Activated CD4-positive, alpha-beta memory T cell treated with anti-CD3 and anti-CD28 coated beads for 36 hours (primary cell): ENCODE results near the gene PRRG2. TPM values are rescaled to one million over a fixed set of nuclear protein-coding genes. Genes with fewer than 3 reads are reported as not detected.

Experiments used
- CTCF ChIA-PET: fragments of 350-600 bp; sonication (Branson Sonifier 250); formaldehyde crosslinking; loops from one replicate; lab custom pipeline; 2021; ENCODE audit warnings: antibody characterized with exemption, inconsistent platforms; lab: Charles Lee
- POLR2A ChIA-PET: fragments of 350-600 bp; sonication (Branson Sonifier 250); formaldehyde crosslinking; loops from one replicate; lab custom pipeline; 2021; ENCODE audit warnings: antibody characterized with exemption; lab: Charles Lee
- DNase-seq: peaks from one replicate; pipeline ENCODE4 v3.0.0-alpha.2; 2020
- H3K27ac Mint-ChIP-seq: one replicate; pipeline ENCODE4 v1.8.0; 2021; ENCODE audit warnings: mixed read lengths
- H3K27me3 Mint-ChIP-seq: one replicate; pipeline ENCODE4 v1.8.0; 2021; ENCODE audit warnings: mixed read lengths
- H3K36me3 Mint-ChIP-seq: one replicate; pipeline ENCODE4 v1.8.0; 2021; ENCODE audit warnings: mixed read lengths
- H3K4me1 Mint-ChIP-seq: one replicate; pipeline ENCODE4 v1.8.0; 2021; ENCODE audit warnings: low read depth, mixed read lengths
- H3K4me3 Mint-ChIP-seq: one replicate; pipeline ENCODE4 v1.8.0; 2021; ENCODE audit warnings: mild to moderate bottlenecking, mixed read lengths
- H3K9me3 Mint-ChIP-seq: one replicate; pipeline ENCODE4 v1.8.0; 2021; ENCODE audit warnings: mixed read lengths
- intact Hi-C: fragments of 100-400 bp; cut with micrococcal nuclease; formaldehyde crosslinking; loops from one replicate; pipeline ENCODE4 v1.15.1; 2023
- total RNA-seq, 2 experiments: library from RNA; stranded (reverse); gene quantifications; one replicate each; pipeline ENCODE4 v1.2.3, GENCODE V29; 2021

The PRRG2 gene
- total RNA-seq, 2 experiments from 2014 or later: 0.85 to 1.5 TPM

- no peaks in the 10 kb centered on the region for H3K9me3 Mint-ChIP-seq
- H3K27me3 Mint-ChIP-seq: no peaks in the 10 kb centered on the region
- no peak overlapping the region for H3K27ac Mint-ChIP-seq
- no peak overlapping the region for H3K4me3 Mint-ChIP-seq
- ChIA-PET POLR2A (no interaction called here), CTCF (interaction anchor here (0.6 kb wide), 1 partner anchor 13 kb away, joined by 3 read pairs; no protein-coding TSS in a partner anchor)
- intact Hi-C loops: no loop called here
- peaks cover 1% of the 10 kb centered on the region for H3K36me3 Mint-ChIP-seq
- no peak for DNase-seq
- H3K4me1 Mint-ChIP-seq: peaks cover 23% of the 10 kb centered on the region
These were observed 54.6 kb downstream of the PRRG2 start for GRCh38 chr19:49635530-49636232.

- Mint-ChIP-seq H3K9me3 (no peaks in the 10 kb centered on the region), H3K4me3 (no peak overlapping the region), H3K27ac (no peak overlapping the region), H3K4me1 (peaks cover 25% of the 10 kb centered on the region), H3K36me3 (peaks cover 5% of the 10 kb centered on the region), H3K27me3 (no peaks in the 10 kb centered on the region)
- intact Hi-C loops: no loop called here
- DNase-seq: no peak
- ChIA-PET POLR2A (no interaction called here), CTCF (no interaction called here)
These were observed 55.3 kb downstream of the PRRG2 start for GRCh38 chr19:49636233-49636932.

GRCh38 chr19:49637821-49638738, 57.0 kb downstream of the PRRG2 start:
- Mint-ChIP-seq H3K36me3 (peaks cover 5% of the 10 kb centered on the region), H3K4me3 (peak overlapping the region; percentile 28), H3K27me3 (no peaks in the 10 kb centered on the region), H3K27ac (no peak overlapping the region), H3K4me1 (peaks cover 35% of the 10 kb centered on the region), H3K9me3 (no peaks in the 10 kb centered on the region)
- intact Hi-C loops: no loop called here
- POLR2A ChIA-PET: no interaction called here
- peak; percentile 25 for DNase-seq
- CTCF ChIA-PET: interaction anchor here (0.5 to 1.2 kb wide), 2 partner anchors 34 to 37 kb away, joined by 3 read pairs; no protein-coding TSS in a partner anchor

- H3K4me3 Mint-ChIP-seq: peak overlapping the region; percentile 99
- H3K36me3 Mint-ChIP-seq: peaks cover 8% of the 10 kb centered on the region
- ChIA-PET CTCF (interaction anchor here (0.7 to 1.6 kb wide), 7 partner anchors 25 to 49 kb away, joined by 4 to 7 read pairs (median 6); partner anchors contain the start of genes PRMT1 and PRR12), POLR2A (interaction anchor here (0.5 to 3.4 kb wide), 8 partner anchors 25 to 173 kb away, joined by 3 to 48 read pairs (median 9); partner anchors contain the start of genes AP2A1, BCL2L12, FUZ and IRF3)
- intact Hi-C loops: loop anchor here (1.0 to 2.0 kb wide), 8 partner anchors 25 to 227 kb away; partner anchors contain the start of genes AP2A1, NOSIP, PNKP and PTOV1
- no peaks in the 10 kb centered on the region for H3K9me3 Mint-ChIP-seq
- peak overlapping the region; percentile 13 for H3K27ac Mint-ChIP-seq
- no peaks in the 10 kb centered on the region for H3K27me3 Mint-ChIP-seq
- DNase-seq: no peak
- peaks cover 49% of the 10 kb centered on the region for H3K4me1 Mint-ChIP-seq
These were observed 58.4 kb downstream of the PRRG2 start for GRCh38 chr19:49639401-49640112.

- peak; percentile 100 for DNase-seq
- POLR2A ChIA-PET: interaction anchor here (0.5 to 3.4 kb wide), 12 partner anchors 25 to 257 kb away, joined by 3 to 48 read pairs (median 6); partner anchors contain the start of genes AP2A1, BCL2L12, FUZ and IL4I1
- peaks cover 50% of the 10 kb centered on the region for H3K4me1 Mint-ChIP-seq
- H3K27ac Mint-ChIP-seq: peak within 1 kb of the TSS; percentile 100
- peak within 1 kb of the TSS; percentile 99 for H3K4me3 Mint-ChIP-seq
- intact Hi-C loops: loop anchor here (1.0 to 2.0 kb wide), 8 partner anchors 24 to 226 kb away; partner anchors contain the start of genes AP2A1, NOSIP, PNKP and PTOV1
- no peaks in the 10 kb centered on the region for H3K27me3 Mint-ChIP-seq
- no peaks in the 10 kb centered on the region for H3K9me3 Mint-ChIP-seq
- peaks cover 8% of the 10 kb centered on the region for H3K36me3 Mint-ChIP-seq
- CTCF ChIA-PET: interaction anchor here (0.7 to 1.6 kb wide), 9 partner anchors 24 to 94 kb away, joined by 3 to 7 read pairs (median 5); partner anchors contain the start of genes PRMT1 and PRR12
These were observed 59.2 kb downstream of the PRRG2 start, which contains the start of gene RRAS for GRCh38 chr19:49640113-49640898. Gene RRAS (minus strand): TSS chr19:49640143. CDS start chr19:49640098, 45 bp downstream.

Other genes with a start within 250 kb of the PRRG2 start
- 100 to 1,000 TPM; 178 to 181 TPM for gene CD37, start 245.9 kb upstream of the PRRG2 start, total RNA-seq
- not detected for gene TEAD2, start 218.9 kb upstream of the PRRG2 start, total RNA-seq
- gene DKKL1, start 217.4 kb upstream of the PRRG2 start, total RNA-seq: not detected
- 1 to 10 TPM; 2.3 to 2.6 TPM for gene KASH5, start 193.1 kb upstream of the PRRG2 start, total RNA-seq
- not detected for gene PTH2, start 157.9 kb upstream of the PRRG2 start, total RNA-seq
- gene GFY, start 155.9 kb upstream of the PRRG2 start, total RNA-seq: not detected
- under 1 TPM in 1 of 2 experiments, not detected in 1; 0.17 TPM for gene SLC17A7, start 139.8 kb upstream of the PRRG2 start, total RNA-seq
- 100 to 1,000 TPM; 117 to 129 TPM for gene PIH1D1, start 129.5 kb upstream of the PRRG2 start, total RNA-seq
- 10 to 100 TPM; 43.7 to 44.2 TPM for gene ALDH16A1, start 128.1 kb upstream of the PRRG2 start, total RNA-seq
- 10 to 100 TPM; 50.1 to 51.0 TPM for gene FLT3LG, start 107.1 kb upstream of the PRRG2 start, total RNA-seq
- 1,000 to 10,000 TPM; 4,276 to 4,379 TPM for gene RPL13A, start 93.7 kb upstream of the PRRG2 start, total RNA-seq
- gene RPS11, start 84.9 kb upstream of the PRRG2 start, total RNA-seq: 1,000 to 10,000 TPM; 3,093 to 3,130 TPM
- 10 to 100 TPM; 13.2 to 17.2 TPM for gene FCGRT, start 68.7 kb upstream of the PRRG2 start, total RNA-seq
- gene RCN3, start 53.3 kb upstream of the PRRG2 start, total RNA-seq: 1 to 10 TPM; 6.3 to 6.5 TPM
- gene NOSIP, start 760 bp upstream of the PRRG2 start, total RNA-seq: 10 to 100 TPM; 80.3 to 84.3 TPM
- gene PRR12, start 9.9 kb downstream of the PRRG2 start, total RNA-seq: 10 to 100 TPM; 19.9 to 22.4 TPM
- gene RRAS, start 58.8 kb downstream of the PRRG2 start, total RNA-seq: 10 to 100 TPM; 12.2 to 14.4 TPM
- gene SCAF1, start 60.9 kb downstream of the PRRG2 start, total RNA-seq: 10 to 100 TPM; 57.4 to 58.6 TPM
- gene IRF3, start 84.5 kb downstream of the PRRG2 start, total RNA-seq: 100 to 1,000 TPM; 143 to 156 TPM
- 10 to 100 TPM; 87.2 to 89.1 TPM for gene BCL2L12, start 84.6 kb downstream of the PRRG2 start, total RNA-seq
- gene PRMT1, start 96.0 kb downstream of the PRRG2 start, total RNA-seq: 100 to 1,000 TPM; 315 to 325 TPM
- 1 to 10 TPM; 2.9 to 3.0 TPM for gene ADM5, start 108.3 kb downstream of the PRRG2 start, total RNA-seq
- 1 to 10 TPM; 1.4 to 1.6 TPM for gene CPT1C, start 109.8 kb downstream of the PRRG2 start, total RNA-seq
- gene TSKS, start 182.0 kb downstream of the PRRG2 start, total RNA-seq: under 1 TPM; 0.40 to 0.63 TPM
- gene AP2A1, start 185.7 kb downstream of the PRRG2 start, total RNA-seq: 10 to 100 TPM; 86.0 to 88.4 TPM
- 10 to 100 TPM; 15.2 to 16.2 TPM for gene FUZ, start 232.0 kb downstream of the PRRG2 start, total RNA-seq
- 10 to 100 TPM; 45.6 to 50.2 TPM for gene MED25, start 237.0 kb downstream of the PRRG2 start, total RNA-seq